SH-SY5Y (cell line): Measurements from ENCODE around the gene SPTAN1.

ENCODE experiments used
- GATA2 ChIP-seq: IDR thresholded peaks from 2 replicates; pipeline ENCODE4 v1.6.1; 2011; ENCODE audit warnings: mild to moderate bottlenecking, low read depth, low read length
- GATA3 ChIP-seq: IDR thresholded peaks from 2 replicates; pipeline ENCODE4 v1.6.1; 2011; ENCODE audit warnings: low read depth, mild to moderate bottlenecking, low read length, moderate library complexity

GRCh38 chr9:128588581-128589233 is 36.3 kb downstream of the SPTAN1 start:
- TF ChIP-seq GATA2 (no peak), GATA3 (no peak)
